22Rv1 (cell line): ENCODE results near the gene DHRS12.

Source experiments
- CTCF ChIP-seq: fragments of 450-650 bp; IDR thresholded peaks from 2 replicates; pipeline ENCODE4 v1.5.1; 2017; ENCODE audit warnings: mild to moderate bottlenecking
- ZFX ChIP-seq: fragments of 450-650 bp; IDR thresholded peaks from 2 replicates; pipeline ENCODE4 v1.6.1; 2017; ENCODE audit warnings: antibody characterized with exemption, borderline replicate concordance

DNA sequence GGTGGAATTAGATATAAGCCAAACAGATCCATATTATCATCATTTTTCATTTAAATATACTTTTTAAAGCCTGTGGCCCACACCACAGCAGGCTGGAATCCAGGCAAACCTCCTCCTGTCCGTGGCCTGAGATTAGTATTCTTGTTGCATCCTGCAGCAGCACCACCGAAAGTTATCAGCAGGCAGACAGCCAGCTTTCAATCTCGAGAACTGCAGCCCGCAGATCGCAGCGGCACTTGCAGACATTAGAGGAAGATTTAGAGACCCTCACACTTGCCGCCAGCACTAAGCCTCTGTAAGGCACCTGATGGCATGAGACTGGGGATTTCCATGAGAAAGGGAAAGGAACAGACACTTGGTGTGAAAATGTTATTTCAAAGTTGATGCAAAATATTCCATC is 7.4 kb downstream of the DHRS12 start:
- no peak for TF ChIP-seq CTCF
- no peak for TF ChIP-seq ZFX
